Measurements from ENCODE around the gene MS4A10. TPM values are rescaled to one million over a fixed set of nuclear protein-coding genes. Genes with fewer than 3 reads are reported as not detected.

MS4A10 gene
- polyA plus RNA-seq, 3 donors = not detected

DNA sequence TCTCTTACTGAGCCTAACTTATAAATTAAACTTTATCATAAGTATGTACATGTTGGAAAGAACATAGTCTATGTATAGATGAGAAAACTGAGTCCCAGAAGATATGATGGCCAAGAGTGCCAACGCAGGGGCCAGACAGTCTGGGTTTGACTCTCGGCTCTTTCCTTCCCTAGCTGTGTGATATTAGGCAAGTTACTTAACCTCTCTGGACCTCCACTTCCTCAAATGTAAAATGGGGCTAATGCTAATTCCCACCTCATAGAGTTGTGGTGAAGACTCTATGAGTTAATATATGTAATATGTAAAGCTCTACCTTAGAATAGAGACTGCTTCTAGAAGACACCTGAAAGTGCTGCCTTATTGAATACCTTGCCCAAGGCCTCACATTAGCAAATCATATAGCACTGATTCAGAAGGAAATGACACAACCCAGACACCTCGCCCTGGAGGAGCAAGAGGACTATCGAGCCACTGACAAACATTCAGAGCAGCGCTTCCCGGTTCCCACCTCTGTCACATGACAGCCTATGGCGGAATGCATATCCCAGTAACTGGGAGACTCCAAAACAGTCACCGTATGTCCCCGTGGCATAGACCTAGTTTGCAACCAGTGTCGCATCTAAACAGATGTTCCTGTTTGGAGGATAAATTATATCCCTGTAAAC lies 45.5 kb downstream of the MS4A10 start:
- no peak overlapping the region for H3K27ac ChIP-seq (ENCODE audit: low read depth in 1 of 2, low read length in 2 of 2)

DNA sequence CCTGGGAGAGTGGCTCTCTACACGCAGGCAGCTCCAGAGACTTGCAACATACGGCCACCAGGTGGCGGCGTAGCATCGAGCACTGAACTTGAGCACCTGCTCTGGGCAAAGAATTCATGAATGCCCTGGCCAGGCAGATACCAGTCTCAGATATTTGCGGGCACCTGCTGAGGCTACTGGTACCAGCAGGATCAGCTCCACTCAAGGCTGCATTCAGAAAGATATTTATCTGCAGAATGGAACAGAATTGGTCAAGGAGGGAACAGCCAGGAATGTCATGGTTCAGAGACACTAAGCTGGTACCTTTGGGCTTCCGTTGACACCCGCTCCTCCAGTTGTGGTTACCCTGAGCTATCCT lies 46.0 kb downstream of the MS4A10 start:
- Histone ChIP-seq H3K4me3 (replicated peaks in 1 of 3; ENCODE audit: low read depth in 2 of 3, low read length in 3 of 3) (no peak overlapping the region), H3K36me3 (replicated peaks in 1 of 2; ENCODE audit: control insufficient read depth in 1 of 2, insufficient read depth in 2 of 2, low read length in 2 of 2) (no peaks in the 10 kb centered on the region), H3K9me3 (replicated peaks in 1 of 2; ENCODE audit: control insufficient read depth in 1 of 2, insufficient read depth in 1 of 2, low read length in 2 of 2) (no peaks in the 10 kb centered on the region), H3K4me1 (ENCODE audit: control insufficient read depth in 1 of 2, insufficient read depth in 2 of 2, low read length in 2 of 2) (peaks cover 23 to 27% of the 10 kb centered on the region in 2 donors), H3K27me3 (ENCODE audit: control insufficient read depth in 2 of 2, insufficient read depth in 2 of 2, low read length in 2 of 2) (peaks cover 0 to 2% of the 10 kb centered on the region in 2 donors), H3K27ac (ENCODE audit: low read depth in 1 of 2, low read length in 2 of 2) (no peak overlapping the region), H3K9ac (ENCODE audit: insufficient read depth, low read length, poor library complexity, severe bottlenecking) (no peak overlapping the region), H2AFZ (ENCODE audit: insufficient read depth, low read depth, low read length, poor library complexity, severe bottlenecking) (no peak overlapping the region), H3K79me2 (ENCODE audit: insufficient read depth, low read length) (no peaks in the 10 kb centered on the region), H3K4me2 (replicated peaks; ENCODE audit: extremely low read depth, low read length, poor library complexity, severe bottlenecking) (no peak overlapping the region), H4K20me1 (ENCODE audit: insufficient read depth, low read length) (no peaks in the 10 kb centered on the region)
- Mint-ChIP-seq H3K27me3 (ENCODE audit: low read depth in 3 of 3) (peaks cover 2 to 5% (median 3%) of the 10 kb centered on the region in 3 donors), H3K36me3 (no peaks in the 10 kb centered on the region), H3K27ac (peak overlapping the region in 1 of 7 donors; percentile 65), H3K9me3 (peaks cover 0 to 3% (median 0%) of the 10 kb centered on the region in 7 donors), H3K4me1 (peaks cover 26% of the 10 kb centered on the region), H3K4me3 (no peak overlapping the region)
- 25% methylated on average over 8 of the region's 8 CpGs for WGBS (ENCODE audit: insufficient coverage)
- intact Hi-C loops (cut with micrococcal nuclease) = loop anchor here (1.0 to 10.0 kb wide), 4 partner anchors 56 to 304 kb away; no protein-coding TSS in a partner anchor
- TF ChIP-seq, protein P1, sequence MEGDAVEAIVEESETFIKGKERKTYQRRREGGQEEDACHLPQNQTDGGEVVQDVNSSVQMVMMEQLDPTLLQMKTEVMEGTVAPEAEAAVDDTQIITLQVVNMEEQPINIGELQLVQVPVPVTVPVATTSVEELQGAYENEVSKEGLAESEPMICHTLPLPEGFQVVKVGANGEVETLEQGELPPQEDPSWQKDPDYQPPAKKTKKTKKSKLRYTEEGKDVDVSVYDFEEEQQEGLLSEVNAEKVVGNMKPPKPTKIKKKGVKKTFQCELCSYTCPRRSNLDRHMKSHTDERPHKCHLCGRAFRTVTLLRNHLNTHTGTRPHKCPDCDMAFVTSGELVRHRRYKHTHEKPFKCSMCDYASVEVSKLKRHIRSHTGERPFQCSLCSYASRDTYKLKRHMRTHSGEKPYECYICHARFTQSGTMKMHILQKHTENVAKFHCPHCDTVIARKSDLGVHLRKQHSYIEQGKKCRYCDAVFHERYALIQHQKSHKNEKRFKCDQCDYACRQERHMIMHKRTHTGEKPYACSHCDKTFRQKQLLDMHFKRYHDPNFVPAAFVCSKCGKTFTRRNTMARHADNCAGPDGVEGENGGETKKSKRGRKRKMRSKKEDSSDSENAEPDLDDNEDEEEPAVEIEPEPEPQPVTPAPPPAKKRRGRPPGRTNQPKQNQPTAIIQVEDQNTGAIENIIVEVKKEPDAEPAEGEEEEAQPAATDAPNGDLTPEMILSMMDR (IDR thresholded peaks at IDR 0.05) = peak; percentile 91
- peak; percentile 68 to 79 (median 75) for DNase-seq

More for the DNA sequence above, 45.5 kb downstream of the MS4A10 start:
- peaks cover 2 to 5% (median 3%) of the 10 kb centered on the region in 3 donors for H3K27me3 Mint-ChIP-seq (ENCODE audit: low read depth in 3 of 3)
- peaks cover 17 to 22% of the 10 kb centered on the region in 2 donors for H3K4me1 ChIP-seq (ENCODE audit: control insufficient read depth in 1 of 2, insufficient read depth in 2 of 2, low read length in 2 of 2)
- H3K9ac ChIP-seq (ENCODE audit: insufficient read depth, low read length, poor library complexity, severe bottlenecking) = no peak overlapping the region
- peaks cover 21% of the 10 kb centered on the region for H3K4me1 Mint-ChIP-seq
- peaks cover 0 to 2% of the 10 kb centered on the region in 2 donors for H3K27me3 ChIP-seq (ENCODE audit: control insufficient read depth in 2 of 2, insufficient read depth in 2 of 2, low read length in 2 of 2)
- no peak overlapping the region for H3K4me3 ChIP-seq (replicated peaks in 1 of 3; ENCODE audit: low read depth in 2 of 3, low read length in 3 of 3)
- TF ChIP-seq, protein P1 (IDR thresholded peaks at IDR 0.05) = no peak
- no peaks in the 10 kb centered on the region for H4K20me1 ChIP-seq (ENCODE audit: insufficient read depth, low read length)
- DNase-seq = peak in 1 of 3 donors; percentile 75
- H3K27ac Mint-ChIP-seq = peak overlapping the region in 2 of 7 donors; percentile 65 to 80
- intact Hi-C loops (cut with micrococcal nuclease) = loop anchor here (1.0 to 10.0 kb wide), 4 partner anchors 57 to 304 kb away; no protein-coding TSS in a partner anchor
- H3K36me3 ChIP-seq (replicated peaks in 1 of 2; ENCODE audit: control insufficient read depth in 1 of 2, insufficient read depth in 2 of 2, low read length in 2 of 2) = no peaks in the 10 kb centered on the region
- H3K79me2 ChIP-seq (ENCODE audit: insufficient read depth, low read length) = no peaks in the 10 kb centered on the region
- 21% methylated on average over 8 of the region's 10 CpGs for WGBS (ENCODE audit: insufficient coverage)
- H3K36me3 Mint-ChIP-seq = no peaks in the 10 kb centered on the region
- H2AFZ ChIP-seq (ENCODE audit: insufficient read depth, low read depth, low read length, poor library complexity, severe bottlenecking) = no peak overlapping the region
- H3K9me3 ChIP-seq (replicated peaks in 1 of 2; ENCODE audit: control insufficient read depth in 1 of 2, insufficient read depth in 1 of 2, low read length in 2 of 2) = no peaks in the 10 kb centered on the region
- H3K9me3 Mint-ChIP-seq = peaks cover 0 to 3% (median 0%) of the 10 kb centered on the region in 7 donors
- H3K4me3 Mint-ChIP-seq = no peak overlapping the region
- no peak overlapping the region for H3K4me2 ChIP-seq (replicated peaks; ENCODE audit: extremely low read depth, low read length, poor library complexity, severe bottlenecking)

Data from CD14-positive monocyte (primary cell).